Adrenal gland (tissue), 12 donors: ENCODE measurements around the gene FGF21. TPM values are rescaled to one million over a fixed set of nuclear protein-coding genes. Genes with fewer than 3 reads are reported as not detected.

ENCODE experiments used
- DNase-seq, 7 donors: peaks; one replicate each; pipeline ENCODE4 v3.0.0-alpha.2; 2019 to 2020
- H3K27ac ChIP-seq, 5 donors: fragments of 200-600 bp; sonication (generic) in 4 of 5; 1 replicate in 3 of 5; 2 replicates in 2 of 5; pipeline versions ENCODE4 v1.5.1 to v1.8.0; 2016 to 2020; ENCODE audit warnings: mild to moderate bottlenecking in 1 of 5
- H3K27me3 ChIP-seq: fragments of 200-600 bp; 2 replicates; pipeline ENCODE4 v1.8.0; 2021
- H3K36me3 ChIP-seq, 2 donors: fragments of 200-600 bp; replicated peaks in 1 of 2; 1 replicate in 1 of 2; 2 replicates in 1 of 2; pipeline versions ENCODE4 v1.5.1 to v1.8.0; 2018 to 2022
- H3K4me1 ChIP-seq, 2 donors: fragments of 200-600 bp; replicated peaks in 1 of 2; 1 replicate in 1 of 2; 2 replicates in 1 of 2; pipeline versions ENCODE4 v1.5.1 to v1.8.0; 2018 to 2021
- H3K4me3 ChIP-seq, 4 donors: fragments of 200-600 bp; sonication (generic) in 3 of 4; one replicate each; pipeline ENCODE4 v1.5.1; 2016 to 2018
- H3K9me3 ChIP-seq, 3 donors: fragments of 200-600 bp; sonication (generic) in 1 of 3; replicated peaks in 1 of 3; 1 replicate in 2 of 3; 2 replicates in 1 of 3; pipeline versions ENCODE4 v1.5.1 to v1.8.0; 2016 to 2021
- CTCF ChIP-seq, 6 experiments: fragments of 450-650 bp in 4 of 6; fragments of 200-600 bp in 2 of 6; sonication (generic) in 1 of 6; IDR thresholded peaks; 1 replicate in 5 of 6; 2 replicates in 1 of 6; pipeline versions ENCODE4 v1.5.1 to v1.8.0; 2016 to 2021; ENCODE audit warnings: antibody characterized with exemption in 6 of 6, mild to moderate bottlenecking in 2 of 6, moderate library complexity in 1 of 6
- POLR2A ChIP-seq, 2 donors: fragments of 450-650 bp; IDR thresholded peaks; one replicate each; pipeline ENCODE4 v1.6.1; 2017; ENCODE audit warnings: antibody characterized with exemption in 2 of 2, mild to moderate bottlenecking in 2 of 2, moderate library complexity in 1 of 2
- whole genome bisulfite sequencing, 4 donors: extraction: QIAGEN DNeasy Blood & Tissue Kit in 2 of 4; methylation state at CpG; one replicate each; pipeline versions ENCODE4 v1.1.5 to v1.1.7; 2013 to 2017; 5-methylcytosine and 5-hydroxymethylcytosine counted together
- intact Hi-C, 2 donors: fragments of 100-400 bp; cut with DNase I; formaldehyde crosslinking; loops; one replicate each; pipeline versions ENCODE4 v1.14.1 to v1.15.0; 2022 to 2023
- polyA plus RNA-seq, 3 donors: library from polyadenylated mRNA; stranded (reverse); fragments of 200-250 nt in 2 of 3; fragments of 350-450 nt in 1 of 3; fragmentation: Illumina TruSeq in 1 of 3; extraction: RNeasy Lipid Tissue Mini Kit (QIAGEN cat#74804) in 1 of 3; gene quantifications; one replicate each; pipeline ENCODE4 v1.2.3, GENCODE V29; 2013 to 2014
- total RNA-seq, 9 donors: library from RNA; depleted of rRNA in 4 of 9; stranded (reverse); fragments of >200 nt in 4 of 9; fragments of 120-200 nt in 1 of 9; fragmentation: NEBNext Ultra II Directional in 1 of 9; extraction: Animal tissue kit (Norgen Biotek cat#: 25700) in 1 of 9; gene quantifications; one replicate each; pipeline versions ENCODE4 v1.1.0 to v1.2.4, GENCODE V29; 2013 to 2023
- donor health status: healthy with polysubstance abuse.
- donor health status: Bipolar disorder and iron deficiency.
- donor health status: DM: yes; HTN: yes; CAD: no.
- donor health status: DM: no; HTN: no; CAD: no.
- donor health status: DM: no; HTN: no; CAD: no.
- donor health status: DM: yes; HTN: yes; CAD: no.

FGF21 gene
- total and polyA plus RNA-seq, 12 donors, result not detected

- intact Hi-C loops, result loop anchor here in 1 of 2 donors (5.0 kb wide), 1 partner anchor 175 kb away; no protein-coding TSS in a partner anchor
- H3K27ac ChIP-seq, result peak overlapping the region in 1 of 5 donors; percentile 87
- H3K9me3 ChIP-seq, result no peaks in the 10 kb centered on the region
- WGBS, 4 donors, result 91 to 94% (median 93%) methylated on average over 7 of the region's 7 CpGs
- H3K27me3 ChIP-seq, result no peaks in the 10 kb centered on the region
- peaks cover 0 to 11% of the 10 kb centered on the region in 2 donors for H3K4me1 ChIP-seq
- TF ChIP-seq CTCF (IDR thresholded peaks at IDR 0.05) (no peak), POLR2A (IDR thresholded peaks at IDR 0.05) (no peak)
- no peaks in the 10 kb centered on the region for H3K36me3 ChIP-seq
- no peak overlapping the region for H3K4me3 ChIP-seq
- DNase-seq, result peak in 1 of 7 donors; percentile 22
These were observed 41.8 kb downstream of the FGF21 start for GRCh38 chr19:48797103-48797502.

DNA sequence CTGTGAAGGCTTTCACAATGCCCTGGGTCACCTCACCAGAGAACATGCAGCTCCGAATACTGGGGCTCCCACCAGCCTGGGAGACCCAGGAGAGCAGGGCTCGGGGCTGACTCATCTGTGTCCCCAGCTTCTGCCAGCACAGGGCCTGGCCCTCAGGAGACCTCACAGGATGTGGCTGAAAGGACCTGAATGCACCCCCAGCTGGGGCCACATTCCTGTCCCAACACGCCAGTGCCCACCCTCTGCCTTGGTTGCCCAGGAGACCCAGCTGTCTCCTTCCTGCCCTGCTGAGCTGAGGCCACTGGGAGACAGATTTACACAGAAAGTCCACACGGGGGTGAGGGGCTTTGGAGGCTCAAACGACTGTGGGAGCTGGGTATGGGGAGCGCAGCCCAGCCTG, 43.6 kb downstream of the FGF21 start:
- no peaks in the 10 kb centered on the region for H3K9me3 ChIP-seq
- H3K27me3 ChIP-seq, result no peaks in the 10 kb centered on the region
- no peak for DNase-seq
- no peak for TF ChIP-seq POLR2A (IDR thresholded peaks at IDR 0.05)
- no peak for TF ChIP-seq CTCF (IDR thresholded peaks at IDR 0.05)
- intact Hi-C loops, result loop anchor here in 1 of 2 donors (5.0 kb wide), 1 partner anchor 173 kb away; no protein-coding TSS in a partner anchor
- H3K36me3 ChIP-seq, result no peaks in the 10 kb centered on the region
- no peak overlapping the region for H3K27ac ChIP-seq
- 55 to 75% (median 62%) methylated on average over 4 to 6 of the region's 6 CpGs for WGBS, 4 donors
- H3K4me3 ChIP-seq, result no peak overlapping the region
- H3K4me1 ChIP-seq, result peaks cover 0 to 11% of the 10 kb centered on the region in 2 donors

DNA sequence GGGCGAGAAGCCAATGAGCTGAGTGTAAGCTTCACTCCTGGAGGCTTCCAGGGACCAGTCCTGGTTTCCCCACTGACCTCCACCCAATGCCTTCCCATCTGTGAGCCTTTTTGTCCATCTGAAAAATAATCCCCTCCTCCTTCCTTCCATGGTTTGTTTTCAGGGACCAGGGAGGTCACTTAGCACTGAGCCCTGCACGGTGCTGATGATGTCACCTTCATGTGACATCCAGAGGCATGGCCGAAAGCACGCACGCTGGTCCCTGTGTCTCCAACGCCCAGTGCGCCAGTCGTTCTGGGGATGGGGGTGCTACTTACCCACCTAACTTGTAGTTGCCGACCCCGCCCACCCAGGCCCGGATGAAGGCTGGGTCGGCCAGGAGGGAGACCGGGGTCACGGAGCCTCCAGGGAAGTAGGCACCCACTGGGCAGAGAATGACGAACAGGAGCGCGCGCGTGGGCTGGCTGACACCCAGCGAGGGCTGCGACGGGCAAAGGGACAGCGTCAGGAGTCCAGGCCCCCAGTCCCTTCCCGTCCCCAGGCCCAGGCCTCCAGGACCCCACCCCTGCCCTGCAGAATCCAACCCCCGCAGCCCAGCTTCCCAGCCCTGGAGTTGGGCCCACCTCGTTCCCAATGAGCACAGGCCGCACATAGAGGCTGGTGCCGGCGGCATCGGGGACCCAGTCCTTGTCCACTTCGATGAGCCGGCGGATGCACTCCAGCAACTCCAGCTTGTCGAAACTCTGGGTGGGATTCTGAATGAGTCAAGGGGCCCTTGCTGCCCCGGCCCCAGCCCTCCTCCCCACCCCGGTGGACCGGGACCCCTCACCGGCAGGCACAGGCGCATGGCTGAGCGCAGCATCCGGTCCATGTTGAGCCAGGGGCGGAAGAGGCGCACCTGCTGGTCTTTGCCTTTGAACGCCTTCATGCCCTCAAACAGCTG, 44.3 kb downstream of the FGF21 start:
- Histone ChIP-seq H3K9me3 (no peaks in the 10 kb centered on the region), H3K27ac (no peak overlapping the region), H3K27me3 (no peaks in the 10 kb centered on the region), H3K4me1 (peaks cover 0 to 11% of the 10 kb centered on the region in 2 donors), H3K4me3 (no peak overlapping the region), H3K36me3 (no peaks in the 10 kb centered on the region)
- no peak for TF ChIP-seq CTCF (IDR thresholded peaks at IDR 0.05)
- no peak for TF ChIP-seq POLR2A (IDR thresholded peaks at IDR 0.05)
- intact Hi-C loops, result loop anchor here in 1 of 2 donors (5.0 kb wide), 1 partner anchor 173 kb away; no protein-coding TSS in a partner anchor
- no peak for DNase-seq
- WGBS, 4 donors, result 88 to 94% (median 92%) methylated on average over 20 to 44 of the region's 44 CpGs

DNA sequence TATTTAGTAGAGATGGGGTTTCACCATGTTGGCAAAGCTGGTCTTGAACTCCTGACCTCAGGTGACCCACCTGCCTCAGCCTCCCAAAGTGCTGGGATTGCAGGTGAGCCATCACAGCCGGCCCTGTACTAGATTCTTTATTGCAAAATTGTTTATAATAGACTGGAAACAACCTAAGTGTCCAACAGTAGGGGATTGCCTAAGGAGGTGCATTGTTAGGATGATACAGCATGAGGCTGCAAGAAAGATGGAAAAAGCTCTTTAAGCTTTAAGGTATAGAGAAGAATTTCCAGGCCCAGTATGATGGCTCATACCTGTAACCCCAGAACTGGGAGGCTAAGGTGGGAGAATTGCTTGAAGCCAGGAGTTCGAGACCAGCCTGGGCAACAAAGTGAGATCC, 47.3 kb downstream of the FGF21 start:
- H3K27ac ChIP-seq, result no peak overlapping the region
- no peaks in the 10 kb centered on the region for H3K9me3 ChIP-seq
- intact Hi-C loops, result no loop called here
- 91 to 96% (median 93%) methylated on average over 2 of the region's 2 CpGs for WGBS, 4 donors
- no peak overlapping the region for H3K4me3 ChIP-seq
- no peaks in the 10 kb centered on the region for H3K4me1 ChIP-seq
- no peaks in the 10 kb centered on the region for H3K27me3 ChIP-seq
- no peak for DNase-seq
- H3K36me3 ChIP-seq, result no peaks in the 10 kb centered on the region
- TF ChIP-seq POLR2A (IDR thresholded peaks at IDR 0.05) (no peak), CTCF (IDR thresholded peaks at IDR 0.05) (no peak)
